OCI-LY1 (cell line): ENCODE results near the gene TMEM40.

Experiments used
- CTCF ChIP-seq: fragments of 200-600 bp; sonication (generic), shearing (Covaris generic); IDR thresholded peaks from 2 replicates; pipeline ENCODE4 v1.5.1; 2017; ENCODE audit warnings: mild to moderate bottlenecking, antibody characterized with exemption, low read length, moderate library complexity, mixed read lengths
- EZH2 ChIP-seq: fragments of 200-600 bp; sonication (generic), shearing (Covaris generic); IDR thresholded peaks from 2 replicates; pipeline ENCODE4 v1.8.0; 2017; ENCODE audit warnings: borderline replicate concordance, mixed run types, mild to moderate bottlenecking, antibody characterized with exemption, low read length, moderate library complexity, mixed read lengths

GRCh38 chr3:12759097-12759679 lies at the start of gene TMEM40:
- TF ChIP-seq CTCF, result no peak
- TF ChIP-seq EZH2, result no peak
